TTC549 (cell line): ENCODE results near the gene ABLIM1.

Experiments used
- FAIRE-seq: peaks from 2 replicates; lab custom pipeline; 2012; peaks lifted over from hg19 to GRCh38; lab: Jason Lieb, UNC

ABLIM1 gene

DNA sequence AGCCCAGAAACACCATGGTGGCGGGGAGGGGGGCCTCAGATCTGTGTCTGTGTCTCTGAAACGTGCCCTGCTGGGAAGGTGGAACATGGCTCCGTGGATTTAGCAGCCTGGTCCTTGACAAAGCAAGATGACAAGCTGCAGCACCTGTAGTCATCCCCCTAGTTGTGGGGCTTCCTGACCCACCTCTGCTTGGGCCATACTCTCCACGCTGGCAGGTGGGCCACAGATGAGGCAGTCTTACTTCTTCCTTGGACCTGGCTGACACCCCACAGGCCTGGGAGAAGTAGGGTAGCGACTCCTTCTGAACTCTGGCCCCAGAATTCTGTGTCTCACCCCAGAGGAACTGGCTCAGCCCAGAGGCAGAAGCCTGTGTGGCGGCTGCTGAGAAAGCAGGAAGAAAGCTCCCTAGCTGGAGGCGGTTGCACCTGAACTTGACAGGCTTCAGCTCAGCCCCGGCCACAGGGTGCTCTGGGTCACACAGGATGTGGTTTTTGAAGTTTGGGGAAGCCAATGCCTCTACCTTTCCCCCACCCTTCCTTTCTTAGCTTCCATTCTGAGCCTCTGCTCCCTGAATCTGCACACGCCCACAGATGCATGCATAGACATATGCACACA, 113.9 kb downstream of the ABLIM1 start:
- FAIRE-seq, result no peak

DNA sequence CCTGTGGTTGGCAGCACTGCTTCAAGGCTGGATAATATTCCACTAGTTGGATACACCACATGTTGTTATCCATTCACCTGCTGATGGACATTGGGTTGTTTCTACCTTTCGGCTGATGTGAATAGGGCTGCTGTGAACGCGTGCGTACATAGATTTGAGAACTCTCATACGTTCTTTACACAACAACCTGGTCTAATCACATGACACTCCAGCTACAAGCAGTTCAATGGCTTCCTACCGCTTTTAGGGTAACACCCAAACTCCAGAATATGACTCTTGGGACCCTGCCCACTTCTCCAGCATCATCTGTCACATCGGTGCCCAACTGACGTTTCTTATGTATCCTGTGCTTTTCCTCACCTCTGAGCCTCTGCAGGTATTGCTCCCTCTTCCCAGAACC, 114.6 kb downstream of the ABLIM1 start:
- FAIRE-seq, result no peak

DNA sequence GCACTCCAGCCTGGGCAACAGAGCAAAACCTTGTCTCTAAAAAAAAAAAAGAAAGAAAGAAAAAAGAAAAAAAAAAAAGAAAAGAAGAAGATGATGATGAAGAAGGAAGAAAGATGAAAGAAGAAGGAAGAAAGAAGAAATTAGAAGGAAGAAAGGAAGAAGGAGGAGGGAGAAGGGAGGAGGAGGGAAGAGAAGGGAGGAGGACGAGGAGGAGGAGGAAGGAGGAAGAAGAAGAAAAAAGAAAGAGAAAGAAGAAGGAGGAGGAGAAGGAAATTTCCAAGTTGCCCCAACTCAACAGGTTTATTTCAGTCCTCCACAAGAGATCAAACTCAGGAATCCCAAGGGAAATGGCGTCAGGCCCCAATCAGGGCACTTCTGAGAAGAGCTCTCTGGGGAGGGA, 115.7 kb downstream of the ABLIM1 start:
- FAIRE-seq, result no peak

DNA sequence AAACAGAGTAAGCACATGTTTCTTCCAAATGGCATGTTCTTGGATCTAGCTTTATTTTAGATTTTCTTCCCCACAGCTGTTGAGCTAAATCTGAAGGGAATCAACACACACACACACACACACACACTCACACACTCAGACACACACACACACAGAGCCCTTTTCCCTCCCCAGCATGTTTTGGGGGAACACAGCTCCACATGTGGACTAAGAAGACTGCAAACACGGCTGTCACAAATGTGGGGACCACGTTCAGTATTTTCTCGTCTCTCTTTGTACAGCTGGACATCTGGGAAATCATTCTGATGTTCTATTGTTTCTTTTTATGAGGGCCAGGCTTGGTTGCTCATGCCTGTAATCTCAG, 116.3 kb downstream of the ABLIM1 start:
- FAIRE-seq, result no peak

DNA sequence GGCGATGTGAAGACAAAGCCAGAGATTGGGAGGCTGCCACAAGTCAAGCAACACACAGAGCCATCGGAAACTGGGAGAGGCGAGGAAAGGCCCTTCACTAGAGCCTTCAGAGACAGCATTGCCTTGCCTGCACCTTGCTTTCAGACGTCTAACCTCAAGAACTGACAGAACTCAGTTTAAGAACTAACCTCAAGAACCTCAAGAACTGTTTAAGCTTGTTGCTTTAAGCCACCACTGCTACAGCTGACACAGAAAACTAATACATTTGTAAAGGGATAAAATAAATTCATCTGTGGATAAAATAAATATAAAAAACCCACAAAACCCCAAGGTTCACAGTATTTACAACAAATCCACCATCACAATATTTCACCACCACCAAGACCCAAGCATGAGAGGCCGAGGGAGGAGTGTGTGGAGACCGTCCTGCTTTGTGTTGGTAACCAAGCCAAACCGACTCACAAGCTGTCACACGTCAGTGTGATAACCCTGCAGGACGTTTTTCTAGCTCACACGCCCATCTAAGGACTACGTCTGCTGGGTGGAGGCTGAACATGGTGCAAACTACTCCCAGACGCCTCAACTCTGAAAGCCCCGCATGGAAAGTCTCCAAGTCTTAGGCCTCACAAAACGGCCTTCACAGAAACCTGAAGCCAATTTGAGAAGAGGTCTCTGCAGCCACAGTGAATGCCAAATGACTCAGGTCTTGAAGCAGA, 116.8 kb downstream of the ABLIM1 start:
- no peak for FAIRE-seq

DNA sequence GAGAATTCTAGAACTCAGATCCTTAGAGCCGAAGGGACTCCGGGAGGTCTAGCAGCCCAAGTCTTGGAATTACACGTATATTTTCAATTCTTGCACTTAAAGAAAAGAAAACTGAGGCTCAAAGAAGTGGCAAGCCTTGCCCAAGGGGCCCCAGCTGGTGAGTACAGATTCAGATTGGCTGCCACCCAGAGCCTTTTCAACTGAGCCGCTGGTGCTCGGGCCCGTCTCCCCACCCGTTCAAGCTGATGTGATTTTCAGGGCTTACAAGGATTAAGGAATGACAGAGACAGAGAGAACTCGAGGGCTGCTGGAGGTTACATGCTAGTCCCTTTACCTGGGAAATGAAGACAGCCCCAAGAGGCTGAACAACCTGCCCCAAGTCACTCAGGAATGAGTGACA, 117.8 kb downstream of the ABLIM1 start:
- FAIRE-seq, result no peak

DNA sequence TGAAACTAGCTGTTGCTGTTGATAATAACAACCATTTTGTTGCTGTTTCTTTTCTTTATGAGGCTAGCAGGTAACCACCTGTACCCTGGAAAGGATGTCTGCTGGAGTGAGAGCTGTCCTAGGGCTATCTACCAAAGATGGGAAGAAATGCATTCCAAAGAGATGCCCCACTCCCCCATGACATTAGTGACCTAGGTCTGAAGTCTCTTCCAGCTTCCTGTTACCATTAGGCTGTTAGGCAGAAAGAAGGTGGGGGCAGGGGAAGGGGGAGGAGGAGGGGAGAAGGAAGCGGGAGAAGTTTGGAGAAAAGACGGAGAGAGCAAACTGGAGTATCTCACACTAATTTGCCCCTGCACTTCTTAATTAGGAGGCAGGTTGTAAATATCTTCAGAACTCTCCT, 118.5 kb downstream of the ABLIM1 start:
- no peak for FAIRE-seq

DNA sequence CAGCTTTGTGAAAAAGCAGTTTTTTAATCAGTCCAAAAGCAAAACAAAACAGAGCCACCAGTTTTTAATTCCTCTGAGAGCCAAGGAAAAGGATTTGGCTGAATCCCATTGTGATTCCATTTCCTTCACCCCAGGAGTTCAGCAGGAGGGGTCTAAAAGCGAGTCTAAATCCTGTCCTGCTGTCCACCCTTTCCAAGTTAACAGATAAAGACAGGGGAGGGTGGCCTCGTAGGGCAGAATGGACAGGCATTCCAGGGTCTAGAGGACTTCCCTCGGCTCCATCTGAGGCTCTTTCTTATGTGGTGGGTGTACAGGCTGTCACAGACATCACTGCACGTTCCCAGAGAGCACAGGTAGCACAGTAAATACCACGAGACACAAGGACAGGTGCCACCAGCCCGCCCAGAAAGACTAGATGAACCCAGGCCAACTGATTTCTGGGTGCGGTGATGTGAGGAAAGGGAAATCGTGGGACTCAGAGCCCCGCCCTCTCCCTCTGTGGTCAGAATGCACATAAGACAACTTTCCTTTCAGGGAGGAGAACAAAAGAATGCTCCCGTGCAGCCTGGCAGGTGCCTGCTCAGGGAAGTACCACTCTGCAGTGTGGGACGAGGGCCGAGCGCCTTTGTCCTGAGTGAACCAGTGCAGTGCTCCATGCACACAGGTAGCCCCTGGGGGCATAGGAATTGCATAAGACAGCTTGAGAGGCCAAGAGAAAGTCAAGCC, 119.7 kb downstream of the ABLIM1 start:
- FAIRE-seq, result no peak

DNA sequence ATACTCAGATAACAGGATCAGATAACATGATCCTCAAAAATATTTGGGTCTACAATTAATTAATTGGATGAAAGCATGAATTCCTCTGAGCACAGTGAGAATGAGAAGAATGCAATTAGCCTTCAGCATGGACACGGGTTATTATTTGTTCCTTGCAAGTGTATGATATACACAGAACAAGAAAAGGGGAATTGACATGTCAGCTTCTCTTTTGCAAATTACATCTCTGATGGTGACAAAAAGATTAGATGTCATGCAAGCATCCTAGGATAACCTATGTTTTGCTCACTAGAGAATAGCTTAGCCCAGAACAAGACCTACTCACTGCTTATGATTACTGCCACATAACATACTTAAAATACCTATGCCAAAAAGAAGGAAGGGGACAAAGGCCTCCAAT, 120.3 kb downstream of the ABLIM1 start:
- no peak for FAIRE-seq

DNA sequence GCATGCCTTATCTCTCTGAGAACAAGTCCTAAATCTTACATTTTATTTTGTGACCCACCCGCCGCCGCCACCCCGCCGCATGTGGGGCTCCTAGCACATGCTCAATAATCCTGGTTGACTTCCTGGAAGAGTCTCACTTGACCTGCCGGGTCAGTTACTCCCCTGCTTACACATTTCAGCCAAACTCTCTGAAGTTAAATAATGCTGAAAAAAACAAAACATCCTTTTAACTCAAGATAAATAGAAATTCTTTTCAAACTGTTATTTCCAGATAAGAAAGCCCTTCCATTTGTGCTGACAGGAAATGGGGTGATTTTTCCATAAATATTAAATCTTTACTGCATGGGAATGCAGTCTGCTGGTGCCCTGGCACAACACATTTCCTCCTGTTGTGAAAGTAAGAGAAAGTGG, 123.5 kb downstream of the ABLIM1 start:
- FAIRE-seq, result no peak

DNA sequence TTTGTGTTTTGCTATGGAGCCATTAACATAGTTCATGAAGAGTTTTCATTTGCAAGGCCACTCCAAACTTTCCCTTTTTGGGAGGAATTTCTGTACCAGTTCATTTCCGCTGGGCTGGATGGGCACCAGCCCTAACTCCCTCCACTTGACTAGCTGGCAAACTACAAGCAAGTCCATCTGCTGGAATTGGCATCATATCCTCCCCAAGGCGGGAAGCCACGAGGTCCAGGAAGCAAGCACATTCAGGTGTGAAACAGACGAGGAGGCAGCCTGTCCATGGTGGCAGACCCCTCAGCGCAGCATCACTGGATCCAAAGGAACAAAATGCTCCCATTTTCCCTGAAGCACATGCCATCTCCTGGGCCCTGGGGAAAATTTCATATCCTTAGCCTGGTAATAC, 125.8 kb downstream of the ABLIM1 start:
- no peak for FAIRE-seq

DNA sequence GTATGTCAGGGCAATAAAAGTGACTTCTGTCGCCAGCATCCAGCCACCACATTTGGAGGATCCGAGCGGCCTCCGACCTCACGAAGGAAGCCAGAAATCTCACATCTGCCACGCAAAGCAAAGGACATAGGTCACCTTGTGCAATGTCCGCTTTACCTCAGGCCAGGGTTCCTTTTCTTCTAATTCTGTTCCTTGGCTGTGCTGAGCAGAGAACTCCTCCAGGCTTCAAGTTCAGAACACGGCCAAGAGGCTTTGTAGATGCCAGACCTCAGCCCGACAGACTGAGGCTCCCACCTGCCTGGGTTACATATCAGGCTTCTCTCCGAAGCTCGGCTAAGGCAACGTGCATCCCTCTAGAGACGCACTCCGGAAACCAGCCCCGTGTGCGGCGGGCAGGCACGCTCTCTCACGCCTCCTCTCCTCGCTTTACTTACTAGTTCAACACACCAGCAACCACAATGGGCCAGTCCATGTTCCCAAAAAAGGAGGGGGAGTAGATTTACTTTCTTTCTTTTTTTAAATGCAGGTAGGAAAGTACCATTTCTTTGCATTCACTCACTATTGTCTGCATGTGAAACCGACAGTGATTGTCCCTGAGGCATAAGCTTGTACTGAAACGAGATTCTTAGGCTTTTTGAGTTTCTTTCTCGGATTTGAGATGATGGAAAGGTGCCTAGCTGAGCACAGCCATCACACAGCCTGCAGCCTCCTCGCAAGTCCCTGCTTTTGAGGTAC, 131.4 kb downstream of the ABLIM1 start:
- no peak for FAIRE-seq

DNA sequence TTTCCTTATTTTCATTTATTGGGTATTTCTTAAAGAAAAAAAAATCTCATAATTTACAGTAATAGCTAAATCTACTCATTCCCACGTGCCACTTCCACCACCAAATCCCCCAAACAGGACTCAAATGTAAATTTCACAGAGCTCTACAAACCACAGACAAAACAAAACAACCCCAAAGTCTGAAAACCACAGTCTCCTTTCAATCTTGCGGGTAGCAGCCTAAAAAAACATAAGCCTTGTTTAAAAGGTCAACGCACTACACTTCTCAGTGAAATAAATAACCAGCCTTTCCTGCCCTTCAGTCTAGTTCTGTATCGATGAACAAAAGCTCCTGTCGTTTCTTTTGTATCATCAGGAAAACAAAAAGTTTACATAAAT, 132.0 kb downstream of the ABLIM1 start:
- no peak for FAIRE-seq

DNA sequence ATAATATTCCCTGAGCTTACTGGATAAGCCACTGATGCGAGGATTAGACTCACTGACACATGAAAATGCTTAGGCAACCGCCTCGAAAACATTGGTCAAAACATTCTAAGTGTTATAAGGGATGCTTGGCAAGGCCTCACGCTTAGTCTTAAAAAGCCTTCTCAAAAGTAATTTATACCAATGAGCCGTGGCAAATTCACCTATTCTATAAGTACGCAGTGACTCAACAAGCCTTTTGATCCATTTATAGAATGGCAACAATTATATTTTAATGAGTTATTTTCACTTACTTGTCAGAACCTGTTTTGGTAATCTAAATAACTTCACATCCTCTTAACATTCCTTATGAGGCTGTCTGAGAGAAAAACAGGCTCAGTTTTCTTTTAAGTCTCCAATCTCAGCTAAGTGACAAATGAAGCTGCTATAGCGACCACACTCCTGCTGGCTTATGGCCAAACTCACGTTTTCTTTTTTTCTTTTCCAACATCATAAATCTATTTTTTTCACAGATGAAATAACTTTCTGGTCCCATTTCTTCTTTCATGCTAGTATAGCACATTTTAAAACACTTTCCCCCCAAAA, 132.6 kb downstream of the ABLIM1 start:
- FAIRE-seq, result no peak

DNA sequence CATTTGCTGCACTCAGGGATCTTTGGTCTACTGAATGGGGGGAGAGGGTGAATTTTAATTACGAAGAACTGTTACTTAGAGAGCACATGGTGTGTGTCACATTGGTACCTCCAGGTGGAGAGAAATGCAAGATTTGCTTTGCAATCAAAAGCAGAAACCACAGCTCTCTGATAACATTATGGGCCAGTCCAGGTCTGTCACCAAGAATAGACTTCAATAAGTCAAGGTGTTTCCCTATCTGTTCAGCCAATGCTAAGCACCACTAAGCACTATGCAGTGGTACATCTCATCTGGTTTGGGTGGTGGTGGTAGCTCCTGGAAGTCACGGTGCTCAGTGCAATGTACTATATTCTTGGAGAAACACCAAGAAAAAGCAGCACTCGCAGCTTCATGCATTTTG, 134.2 kb downstream of the ABLIM1 start:
- FAIRE-seq, result no peak

DNA sequence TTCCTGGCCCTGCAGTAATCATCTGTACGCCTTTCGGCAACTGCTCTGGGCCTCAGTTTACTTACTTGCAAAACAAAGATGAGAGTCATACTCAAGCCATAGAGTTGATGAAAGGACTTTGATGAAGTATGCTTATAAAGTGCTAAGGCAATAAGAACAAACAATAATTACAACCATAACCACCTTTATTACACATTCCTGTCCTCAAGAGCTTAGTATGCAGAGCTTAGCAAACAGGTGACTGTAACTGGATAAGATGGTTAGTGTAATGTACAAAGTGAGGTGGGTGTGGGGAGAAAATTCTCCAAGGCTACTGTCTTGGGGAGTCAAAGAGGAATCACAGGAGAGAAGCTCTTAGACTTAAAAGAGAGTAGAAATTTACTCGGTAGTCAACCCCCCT, 136.8 kb downstream of the ABLIM1 start:
- no peak for FAIRE-seq

DNA sequence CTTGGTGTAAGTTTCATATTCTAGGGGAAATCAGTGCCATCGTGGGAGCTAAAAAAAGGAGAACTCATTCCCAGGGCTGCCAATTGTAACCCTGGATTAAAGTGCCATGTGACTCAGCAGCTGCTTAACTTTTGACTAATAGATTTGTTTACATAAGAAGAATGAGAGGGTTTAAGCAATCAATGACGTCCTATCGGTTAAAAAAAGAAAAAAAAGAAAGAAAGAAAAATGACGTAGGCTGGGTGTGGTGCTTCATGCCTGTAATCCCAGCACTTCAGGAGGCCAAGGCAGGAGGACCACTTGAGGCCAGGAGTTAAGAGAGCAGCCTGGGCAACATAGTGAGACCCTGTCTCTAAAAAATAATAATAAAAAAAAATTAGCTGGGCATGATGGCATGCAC, 137.6 kb downstream of the ABLIM1 start:
- no peak for FAIRE-seq

DNA sequence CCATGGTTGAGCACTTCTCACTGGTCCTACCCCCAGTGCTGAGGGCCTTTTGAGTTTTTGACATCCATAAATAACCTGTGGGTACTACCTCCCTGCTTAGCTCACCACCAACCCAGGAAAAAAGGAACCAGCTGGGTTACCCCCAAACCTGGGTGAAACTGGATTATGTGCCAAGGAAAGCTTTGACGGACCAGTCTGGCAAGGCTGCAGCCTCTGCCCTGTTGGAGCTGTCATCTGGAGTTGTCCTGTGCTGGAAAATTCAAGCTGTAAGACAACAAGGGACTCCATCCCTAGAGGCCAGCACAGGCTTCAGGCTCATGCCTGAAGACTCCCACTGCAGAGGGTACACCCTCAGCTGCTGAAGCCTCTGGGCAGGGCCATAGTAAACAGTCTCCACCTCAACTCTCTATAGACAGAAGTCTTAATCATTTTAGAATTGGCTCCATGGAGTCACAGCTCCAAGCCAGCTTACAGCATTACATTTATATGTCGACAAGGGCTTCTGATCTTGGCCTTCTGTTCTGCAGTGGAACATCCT, 138.2 kb downstream of the ABLIM1 start:
- FAIRE-seq, result no peak

DNA sequence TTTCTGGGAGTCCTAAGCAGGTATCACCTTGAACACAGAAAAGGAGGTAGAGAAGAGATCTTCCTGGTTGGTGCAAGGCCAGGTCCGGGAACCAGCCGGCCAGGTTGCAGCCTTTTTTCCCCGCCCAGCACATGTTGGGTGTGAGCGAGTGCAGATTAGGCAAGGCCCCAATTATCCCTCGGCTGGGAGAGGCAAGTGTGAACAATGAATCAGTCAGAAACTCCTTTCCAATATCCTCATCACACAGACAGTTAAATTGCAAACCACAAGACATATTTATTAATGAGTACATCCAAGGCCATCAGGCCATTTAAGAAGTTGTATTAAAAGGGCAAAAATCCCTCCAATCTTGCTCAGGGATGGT, 138.8 kb downstream of the ABLIM1 start:
- no peak for FAIRE-seq

DNA sequence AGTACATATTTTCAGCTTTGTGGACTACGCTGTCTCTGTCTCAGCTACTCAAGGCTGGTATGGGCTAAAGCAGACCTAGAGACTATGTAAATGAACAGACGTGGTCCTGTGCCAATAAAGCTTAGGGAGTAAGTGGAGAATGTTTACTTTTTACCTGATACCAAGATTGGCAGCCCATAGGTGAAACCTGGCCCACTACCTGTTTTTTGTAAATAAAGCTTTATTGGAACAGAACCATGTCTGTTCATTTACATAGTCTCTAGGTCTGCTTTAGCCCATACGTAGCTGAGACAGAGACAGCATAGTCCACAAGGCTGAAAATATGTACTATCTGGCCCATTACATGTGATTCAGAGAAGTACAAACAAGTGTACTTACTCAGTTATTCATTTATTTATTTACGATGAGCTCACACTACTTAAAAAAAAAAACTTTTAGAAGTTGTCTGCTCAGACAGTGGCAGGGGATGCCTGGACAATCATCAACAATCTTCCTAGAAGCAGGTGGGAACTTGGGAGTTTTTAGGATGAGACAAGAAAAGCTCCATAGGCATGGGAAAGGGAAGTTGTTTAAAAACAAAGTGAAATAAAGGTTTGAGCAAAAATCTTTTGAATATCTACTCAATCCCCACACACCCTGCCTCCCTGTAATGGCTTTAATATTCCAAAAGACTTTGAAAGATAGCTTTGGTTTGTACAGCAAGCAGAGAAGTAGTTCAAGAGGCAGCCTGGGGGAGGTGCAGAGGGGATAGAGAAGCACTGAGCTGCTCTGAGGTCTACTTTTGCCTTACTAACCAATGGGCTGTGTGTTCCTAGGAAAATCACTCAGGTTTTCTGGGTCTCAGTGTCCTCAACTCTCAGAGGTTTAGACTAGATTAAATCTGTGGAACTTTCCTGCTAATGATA, 139.4 kb downstream of the ABLIM1 start:
- FAIRE-seq, result no peak
